ENCODE measurements around the gene TMC3. TPM values are rescaled to one million over a fixed set of nuclear protein-coding genes. Genes with fewer than 3 reads are reported as not detected.

The TMC3 gene
- total RNA-seq, 3 donors from 2014 or later (not counting 1 experiment from before 2014, with no cell fraction given) = not detected

GRCh38 chr15:81312790-81313543 lies 61.0 kb downstream of the TMC3 start:
- DNase-seq = no peak
- Mint-ChIP-seq H3K4me3 (no peak overlapping the region), H3K27me3 (ENCODE audit: low read depth in 2 of 2) (no peaks in the 10 kb centered on the region), H3K4me1 (peaks cover 54 to 67% of the 10 kb centered on the region in 2 donors), H3K27ac (peak overlapping the region; percentile 90 to 98), H3K36me3 (peaks cover 13% of the 10 kb centered on the region), H3K9me3 (no peaks in the 10 kb centered on the region)
- H3K27ac ChIP-seq (ENCODE audit: low read length) = peak overlapping the region; percentile 65
- H3K4me1 ChIP-seq (ENCODE audit: control insufficient read depth, insufficient read depth, low read length) = peaks cover 45% of the 10 kb centered on the region
- WGBS (ENCODE audit: insufficient coverage) = 93% methylated on average over 22 of the region's 22 CpGs
- peaks cover 36% of the 10 kb centered on the region for H3K36me3 ChIP-seq (ENCODE audit: control insufficient read depth, insufficient read depth, low read length)
- H3K27me3 ChIP-seq (ENCODE audit: control insufficient read depth, insufficient read depth, low read length) = no peaks in the 10 kb centered on the region
- TF ChIP-seq, protein P1, sequence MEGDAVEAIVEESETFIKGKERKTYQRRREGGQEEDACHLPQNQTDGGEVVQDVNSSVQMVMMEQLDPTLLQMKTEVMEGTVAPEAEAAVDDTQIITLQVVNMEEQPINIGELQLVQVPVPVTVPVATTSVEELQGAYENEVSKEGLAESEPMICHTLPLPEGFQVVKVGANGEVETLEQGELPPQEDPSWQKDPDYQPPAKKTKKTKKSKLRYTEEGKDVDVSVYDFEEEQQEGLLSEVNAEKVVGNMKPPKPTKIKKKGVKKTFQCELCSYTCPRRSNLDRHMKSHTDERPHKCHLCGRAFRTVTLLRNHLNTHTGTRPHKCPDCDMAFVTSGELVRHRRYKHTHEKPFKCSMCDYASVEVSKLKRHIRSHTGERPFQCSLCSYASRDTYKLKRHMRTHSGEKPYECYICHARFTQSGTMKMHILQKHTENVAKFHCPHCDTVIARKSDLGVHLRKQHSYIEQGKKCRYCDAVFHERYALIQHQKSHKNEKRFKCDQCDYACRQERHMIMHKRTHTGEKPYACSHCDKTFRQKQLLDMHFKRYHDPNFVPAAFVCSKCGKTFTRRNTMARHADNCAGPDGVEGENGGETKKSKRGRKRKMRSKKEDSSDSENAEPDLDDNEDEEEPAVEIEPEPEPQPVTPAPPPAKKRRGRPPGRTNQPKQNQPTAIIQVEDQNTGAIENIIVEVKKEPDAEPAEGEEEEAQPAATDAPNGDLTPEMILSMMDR (IDR thresholded peaks at IDR 0.05) = no peak
- intact Hi-C loops (cut with micrococcal nuclease) = no loop called here
- ATAC-seq = no peak
- H3K4me3 ChIP-seq (ENCODE audit: low read length) = no peak overlapping the region
- no peaks in the 10 kb centered on the region for H3K9me3 ChIP-seq (ENCODE audit: control insufficient read depth, insufficient read depth, low read length)

DNA sequence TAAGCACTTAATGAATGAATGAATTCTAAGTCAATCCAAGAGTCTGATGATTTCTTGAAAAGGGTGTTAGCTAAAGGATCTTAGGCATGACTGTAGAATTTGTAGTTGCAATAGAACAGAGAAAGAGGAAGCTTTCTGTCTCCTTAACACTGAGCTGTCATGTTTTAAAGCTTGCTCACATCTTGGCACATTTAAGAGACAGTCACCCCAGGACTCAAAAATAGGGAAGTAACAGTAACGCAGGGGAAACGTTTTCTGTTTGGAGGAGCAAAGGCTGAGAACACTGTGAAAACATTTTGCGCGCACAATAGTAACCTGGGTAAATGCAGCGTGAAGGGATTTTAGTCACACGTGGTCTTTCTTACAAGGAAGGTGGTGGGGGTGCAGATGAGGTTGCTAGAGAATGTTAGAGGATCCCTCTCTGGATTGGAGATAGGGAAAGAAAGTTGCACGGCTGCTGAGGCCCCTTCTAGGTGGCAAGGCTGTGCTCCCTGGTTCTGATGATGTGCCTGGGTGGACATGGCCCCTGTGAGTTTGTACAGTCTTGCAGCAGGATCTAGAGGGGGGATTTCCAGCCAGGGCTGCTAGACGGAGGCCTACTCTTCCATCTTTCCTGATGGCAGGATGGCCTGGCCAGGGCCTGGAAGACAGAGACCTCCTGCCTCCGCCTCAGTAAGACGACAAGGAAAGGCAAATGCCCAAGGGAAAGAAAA lies 62.1 kb downstream of the TMC3 start:
- H3K36me3 Mint-ChIP-seq = peaks cover 18% of the 10 kb centered on the region
- H3K4me1 Mint-ChIP-seq = peaks cover 60 to 73% of the 10 kb centered on the region in 2 donors
- H3K4me3 Mint-ChIP-seq = no peak overlapping the region
- H3K36me3 ChIP-seq (ENCODE audit: control insufficient read depth, insufficient read depth, low read length) = peaks cover 42% of the 10 kb centered on the region
- TF ChIP-seq, protein P1 (IDR thresholded peaks at IDR 0.05) = no peak
- no peaks in the 10 kb centered on the region for H3K9me3 Mint-ChIP-seq
- no peak overlapping the region for H3K4me3 ChIP-seq (ENCODE audit: low read length)
- H3K27me3 Mint-ChIP-seq (ENCODE audit: low read depth in 2 of 2) = no peaks in the 10 kb centered on the region
- intact Hi-C loops (cut with micrococcal nuclease) = no loop called here
- peak overlapping the region; percentile 90 to 98 for H3K27ac Mint-ChIP-seq
- peak overlapping the region; percentile 65 for H3K27ac ChIP-seq (ENCODE audit: low read length)
- 40% methylated on average over 10 of the region's 10 CpGs for WGBS (ENCODE audit: insufficient coverage)
- ATAC-seq = peak; percentile 41 to 58 (median 50)
- H3K9me3 ChIP-seq (ENCODE audit: control insufficient read depth, insufficient read depth, low read length) = no peaks in the 10 kb centered on the region
- no peaks in the 10 kb centered on the region for H3K27me3 ChIP-seq (ENCODE audit: control insufficient read depth, insufficient read depth, low read length)
- DNase-seq = no peak
- peaks cover 49% of the 10 kb centered on the region for H3K4me1 ChIP-seq (ENCODE audit: control insufficient read depth, insufficient read depth, low read length)

GRCh38 chr15:81310480-81310879 lies 63.5 kb downstream of the TMC3 start:
- Mint-ChIP-seq H3K27ac (peak overlapping the region; percentile 90 to 98), H3K27me3 (ENCODE audit: low read depth in 2 of 2) (no peaks in the 10 kb centered on the region), H3K36me3 (peaks cover 22% of the 10 kb centered on the region), H3K9me3 (no peaks in the 10 kb centered on the region), H3K4me1 (peaks cover 63 to 75% of the 10 kb centered on the region in 2 donors), H3K4me3 (no peak overlapping the region)
- TF ChIP-seq, protein P1 (IDR thresholded peaks at IDR 0.05) = no peak
- intact Hi-C loops (cut with micrococcal nuclease) = no loop called here
- H3K27me3 ChIP-seq (ENCODE audit: control insufficient read depth, insufficient read depth, low read length) = no peaks in the 10 kb centered on the region
- H3K27ac ChIP-seq (ENCODE audit: low read length) = peak overlapping the region; percentile 14
- ATAC-seq (no peak), DNase-seq (no peak)
- H3K9me3 ChIP-seq (ENCODE audit: control insufficient read depth, insufficient read depth, low read length) = no peaks in the 10 kb centered on the region
- H3K4me3 ChIP-seq (ENCODE audit: low read length) = no peak overlapping the region
- peaks cover 56% of the 10 kb centered on the region for H3K36me3 ChIP-seq (ENCODE audit: control insufficient read depth, insufficient read depth, low read length)
- H3K4me1 ChIP-seq (ENCODE audit: control insufficient read depth, insufficient read depth, low read length) = peaks cover 53% of the 10 kb centered on the region
- 98% methylated on average over 5 of the region's 5 CpGs for WGBS (ENCODE audit: insufficient coverage)
